IPS-NIHi7 (cell line): ENCODE results near the gene RDM1.
"Not testable (repeated sequence)": the region's sequence is repeated elsewhere in the genome, so short reads cannot be mapped to it uniquely, and the experiment has no call there.

Experiments used
- DNase-seq: peaks from one replicate; pipeline ENCODE4 v3.0.0; 2012; ENCODE audit warnings: mixed read lengths; ENCODE audit errors: extremely low spot score

RDM1 gene

DNA sequence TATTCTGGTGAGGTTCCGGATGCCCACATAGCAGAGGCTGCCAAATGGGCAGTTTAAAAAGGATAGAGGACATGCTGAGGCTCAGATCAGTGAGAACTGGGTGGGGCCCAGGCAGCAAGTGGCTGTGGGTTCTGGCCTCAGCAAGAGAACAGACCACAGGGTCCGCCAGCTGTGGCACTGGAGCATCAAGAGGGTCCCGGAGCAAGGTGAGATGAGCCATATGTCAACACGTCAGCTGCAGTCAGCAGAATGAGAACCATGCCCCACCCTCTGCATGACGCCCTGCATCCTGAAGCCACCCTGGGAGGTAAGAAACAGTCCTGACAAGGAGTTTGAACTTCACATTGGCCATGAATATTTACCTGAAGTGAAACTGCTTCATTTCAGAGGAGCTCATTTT, 30.3 kb downstream of the RDM1 start:
- no peak for DNase-seq

- no peak for DNase-seq
Observed at GRCh38 chr17:35898283-35899070, 32.1 kb downstream of the RDM1 start.

- DNase-seq, result not testable (repeated sequence)
Observed at GRCh38 chr17:35897772-35898171, 32.8 kb downstream of the RDM1 start.

GRCh38 chr17:35895636-35896587, 34.7 kb downstream of the RDM1 start:
- no peak for DNase-seq

DNA sequence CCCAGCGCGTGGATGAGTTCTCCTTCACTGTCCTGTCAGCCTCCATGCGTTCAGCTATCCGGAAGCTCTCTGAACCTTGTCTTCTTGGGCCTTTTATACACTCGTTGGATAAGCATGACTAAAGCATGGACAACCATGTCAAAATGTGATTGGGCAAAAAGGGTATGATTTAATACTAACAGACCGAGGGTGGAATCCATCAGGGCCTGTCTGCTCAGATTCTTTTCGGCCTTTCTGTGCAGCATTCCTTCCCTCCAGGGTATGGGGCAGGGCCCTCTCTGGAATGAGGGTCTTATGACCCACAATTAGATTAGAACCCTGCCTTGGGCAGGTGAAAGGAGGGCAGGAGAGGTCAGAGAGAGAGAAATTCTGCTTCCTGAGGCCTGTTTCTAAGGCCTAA, 36.4 kb downstream of the RDM1 start:
- no peak for DNase-seq

DNA sequence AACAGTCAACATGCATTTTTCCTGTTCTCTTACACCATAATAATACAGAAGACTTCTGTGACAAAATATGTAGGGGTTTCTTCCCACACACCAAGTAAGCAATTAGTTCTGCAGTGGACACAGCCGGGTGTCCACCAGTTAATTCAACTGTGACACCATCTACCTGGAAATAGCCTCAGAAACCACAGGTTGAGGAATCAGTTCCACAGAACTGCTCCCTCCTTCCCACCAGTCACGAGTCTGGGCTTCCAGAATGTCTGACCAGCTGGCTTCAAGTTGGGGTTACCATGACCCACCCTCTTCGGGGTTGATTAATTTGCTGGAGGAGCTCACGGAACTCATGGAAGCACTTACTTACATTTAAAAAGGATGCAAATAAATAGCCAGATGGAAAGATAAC, 36.8 kb downstream of the RDM1 start:
- DNase-seq, result no peak

DNA sequence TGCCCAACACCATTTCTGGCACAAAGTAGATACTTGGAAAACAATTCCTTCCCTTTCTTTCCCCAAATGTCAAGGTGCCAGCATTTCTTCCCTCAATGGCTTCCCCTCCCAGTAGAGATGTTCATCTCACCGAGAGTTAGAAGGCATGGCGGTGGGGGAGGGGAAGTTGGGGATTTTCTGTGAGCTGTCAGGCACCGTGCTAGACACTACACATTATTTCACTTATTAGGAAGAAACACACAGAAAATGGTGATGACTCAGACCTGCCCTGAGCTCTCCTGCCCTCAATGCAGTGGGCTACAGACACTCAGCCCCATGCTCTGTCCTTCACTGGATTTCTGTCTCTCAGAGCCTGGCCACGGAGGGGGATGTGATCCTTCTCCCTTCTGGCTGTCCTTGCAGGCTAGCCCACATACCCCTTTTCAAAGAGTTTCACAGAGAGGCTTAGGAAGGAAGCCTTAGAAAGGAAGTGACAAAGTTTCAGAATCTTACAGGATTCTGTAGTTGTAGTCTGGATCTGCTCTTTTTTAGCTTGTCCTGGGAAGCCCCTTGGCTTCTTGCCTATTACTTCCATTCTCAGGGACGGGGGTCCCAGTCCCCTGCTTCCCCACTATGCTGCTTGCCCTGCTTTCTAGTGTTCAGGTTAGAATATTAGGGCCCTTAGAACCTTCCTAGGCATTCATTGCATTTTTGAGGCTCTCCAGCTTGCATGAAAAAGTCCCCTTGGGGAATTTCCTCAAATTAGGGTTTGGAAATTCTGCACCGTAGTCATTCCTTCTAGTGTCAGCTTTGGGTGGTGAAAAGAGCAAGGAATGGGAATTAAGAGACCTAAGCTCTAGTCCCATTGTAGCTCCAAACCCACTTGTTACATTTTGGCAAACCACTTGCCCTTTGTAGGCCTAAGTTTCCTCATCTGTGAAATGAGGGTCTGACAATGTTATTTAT, 38.2 kb downstream of the RDM1 start:
- no peak for DNase-seq

GRCh38 chr17:35891269-35891668, 39.3 kb downstream of the RDM1 start:
- DNase-seq, result no peak

DNA sequence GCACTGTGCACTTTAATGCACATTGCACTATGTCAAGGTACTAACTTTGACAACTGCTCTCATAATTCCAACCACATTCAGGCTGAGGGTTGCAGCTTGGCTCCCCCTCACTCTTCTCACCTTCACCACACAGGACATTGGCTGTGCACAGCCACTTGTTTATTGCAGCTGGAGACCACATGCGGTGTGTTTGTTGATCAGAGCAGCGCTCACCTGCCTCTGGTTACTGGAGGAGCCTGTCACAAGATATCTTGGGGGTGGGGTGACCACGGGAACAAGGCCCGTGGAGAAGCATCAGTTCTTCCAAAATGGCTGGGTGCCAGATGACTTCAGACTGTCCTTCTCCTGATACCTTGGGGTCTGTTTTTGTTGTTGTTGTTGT, 39.8 kb downstream of the RDM1 start:
- DNase-seq, result peak; percentile 31

GRCh38 chr17:35889818-35890773, 40.5 kb downstream of the RDM1 start:
- no peak for DNase-seq

DNA sequence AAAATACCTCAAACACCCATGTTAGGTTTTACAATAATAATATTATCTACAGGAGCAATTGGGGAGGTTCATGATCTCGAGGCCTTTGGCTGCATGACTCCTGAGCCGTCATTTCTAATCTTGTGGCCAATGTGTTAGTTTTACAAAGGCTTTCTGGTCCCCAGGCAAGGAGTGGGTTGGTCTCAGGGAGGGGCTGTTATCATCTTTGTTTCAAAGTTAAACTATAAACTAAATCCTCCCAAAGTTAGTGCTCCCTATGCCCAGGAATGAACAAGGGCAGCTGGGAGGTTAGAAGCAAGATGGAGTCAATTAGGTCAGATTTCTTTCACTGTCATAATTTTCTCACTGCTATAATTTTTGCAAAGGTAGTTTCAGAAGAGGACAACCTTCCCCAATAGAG, 41.3 kb downstream of the RDM1 start:
- no peak for DNase-seq

- no peak for DNase-seq
Observed at GRCh38 chr17:35879773-35880654, 50.6 kb downstream of the RDM1 start, which contains the start of gene CCL5. TSS of gene CCL5 (minus strand) at chr17:35880360.

DNA sequence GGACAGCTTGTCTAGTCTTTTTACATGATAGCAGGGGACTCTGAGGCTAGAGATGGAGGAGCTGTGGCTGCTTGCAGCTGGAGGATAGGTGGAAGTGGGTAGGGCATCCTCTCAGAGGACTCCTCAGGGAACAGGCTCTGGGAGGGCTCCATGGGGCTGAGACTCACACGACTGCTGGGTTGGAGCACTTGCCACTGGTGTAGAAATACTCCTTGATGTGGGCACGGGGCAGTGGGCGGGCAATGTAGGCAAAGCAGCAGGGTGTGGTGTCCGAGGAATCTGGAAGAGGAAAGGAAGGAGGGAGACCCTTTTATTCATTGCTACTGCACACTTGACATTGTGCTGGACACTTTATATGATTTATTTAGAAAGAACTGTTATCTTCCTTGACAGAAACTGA, 52.2 kb downstream of the RDM1 start:
- DNase-seq, result no peak

- no peak for DNase-seq
Observed at GRCh38 chr17:35877345-35878029, 53.1 kb downstream of the RDM1 start.

GRCh38 chr17:35876534-35876933, 54.0 kb downstream of the RDM1 start:
- no peak for DNase-seq

- DNase-seq, result no peak
Observed at GRCh38 chr17:35875800-35876139, 54.8 kb downstream of the RDM1 start.

DNA sequence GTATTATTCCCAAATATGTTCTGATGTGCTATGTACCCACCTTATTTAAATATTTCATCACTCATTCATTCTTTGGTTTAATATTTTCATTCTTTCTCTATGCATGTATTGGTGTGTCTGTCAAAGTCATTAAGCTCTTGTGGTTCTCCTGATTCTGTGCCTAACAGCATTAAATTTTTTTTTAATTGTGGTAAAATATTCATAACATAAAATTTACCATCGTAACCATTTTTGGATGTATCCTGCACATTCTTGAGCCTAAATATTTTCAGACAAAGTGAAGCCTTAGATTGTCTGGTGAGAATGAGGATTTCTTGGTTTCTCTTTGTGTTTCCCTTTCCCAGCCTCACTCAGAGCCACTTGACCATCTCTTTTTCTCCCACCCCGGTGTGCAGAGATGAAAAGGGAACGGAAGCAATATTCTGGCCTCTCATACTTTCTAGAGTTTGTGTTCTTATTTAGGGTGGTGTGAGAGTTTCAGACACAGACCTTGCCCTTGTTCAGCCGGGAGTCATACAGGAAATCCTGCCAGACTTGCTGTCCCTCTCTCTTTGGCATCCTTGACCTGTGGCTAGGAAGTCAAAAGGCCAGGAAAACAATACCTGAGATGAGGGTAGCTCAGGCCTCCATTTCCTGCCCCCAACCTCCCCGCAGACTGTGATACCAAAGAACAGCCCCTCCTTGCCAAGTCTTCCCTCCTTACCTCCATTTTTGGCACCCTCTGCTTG, 55.3 kb downstream of the RDM1 start:
- DNase-seq, result no peak
